DND-41 (cell line): Measurements from ENCODE around the gene ERO1B.

Experiments
- EZH2 ChIP-seq: IDR thresholded peaks from 3 replicates; pipeline ENCODE4 v1.6.1; 2012; ENCODE audit warnings: borderline replicate concordance, low read depth, mild to moderate bottlenecking, moderate library complexity, low read length, inconsistent platforms; ENCODE audit not compliant: severe bottlenecking
- TF ChIP-seq, protein P1 (sequence below): IDR thresholded peaks from 2 replicates; pipeline ENCODE4 v1.5.1; 2012; ENCODE audit warnings: borderline replicate concordance, low read length, moderate library complexity, mild to moderate bottlenecking; ENCODE audit not compliant: poor library complexity, severe bottlenecking; ENCODE audit errors: extremely low read depth

DNA sequence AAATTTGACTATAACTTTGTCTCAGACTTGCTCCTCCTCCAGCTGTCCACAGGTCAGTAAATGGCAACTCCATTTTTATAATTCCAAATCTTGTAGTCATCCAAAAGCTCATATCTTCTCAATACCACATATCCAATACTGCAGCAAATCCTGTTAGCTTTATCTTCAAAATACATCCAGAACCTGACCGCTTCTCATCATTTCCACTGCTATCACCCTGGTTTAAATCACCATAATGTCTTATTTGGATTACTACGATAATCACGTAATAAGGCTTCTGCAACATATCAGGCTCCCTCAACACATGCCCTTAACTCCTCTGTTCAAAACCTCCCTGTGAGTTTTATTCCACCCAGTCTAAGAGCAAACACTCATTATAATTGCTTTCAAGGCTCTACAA, 34.5 kb downstream of the ERO1B start:
- TF ChIP-seq, protein P1, sequence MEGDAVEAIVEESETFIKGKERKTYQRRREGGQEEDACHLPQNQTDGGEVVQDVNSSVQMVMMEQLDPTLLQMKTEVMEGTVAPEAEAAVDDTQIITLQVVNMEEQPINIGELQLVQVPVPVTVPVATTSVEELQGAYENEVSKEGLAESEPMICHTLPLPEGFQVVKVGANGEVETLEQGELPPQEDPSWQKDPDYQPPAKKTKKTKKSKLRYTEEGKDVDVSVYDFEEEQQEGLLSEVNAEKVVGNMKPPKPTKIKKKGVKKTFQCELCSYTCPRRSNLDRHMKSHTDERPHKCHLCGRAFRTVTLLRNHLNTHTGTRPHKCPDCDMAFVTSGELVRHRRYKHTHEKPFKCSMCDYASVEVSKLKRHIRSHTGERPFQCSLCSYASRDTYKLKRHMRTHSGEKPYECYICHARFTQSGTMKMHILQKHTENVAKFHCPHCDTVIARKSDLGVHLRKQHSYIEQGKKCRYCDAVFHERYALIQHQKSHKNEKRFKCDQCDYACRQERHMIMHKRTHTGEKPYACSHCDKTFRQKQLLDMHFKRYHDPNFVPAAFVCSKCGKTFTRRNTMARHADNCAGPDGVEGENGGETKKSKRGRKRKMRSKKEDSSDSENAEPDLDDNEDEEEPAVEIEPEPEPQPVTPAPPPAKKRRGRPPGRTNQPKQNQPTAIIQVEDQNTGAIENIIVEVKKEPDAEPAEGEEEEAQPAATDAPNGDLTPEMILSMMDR, result no peak
- no peak for TF ChIP-seq EZH2
